Ishikawa (cell line): Measurements from ENCODE around the gene HTRA3.

ENCODE experiments used
- CEBPB ChIP-seq: IDR thresholded peaks from 2 replicates; pipeline ENCODE4 v1.6.1; 2012
- CREB1 ChIP-seq: IDR thresholded peaks from 2 replicates; pipeline ENCODE4 v1.6.1; 2012; ENCODE audit warnings: low read depth
- EGR1 ChIP-seq: IDR thresholded peaks from 2 replicates; pipeline ENCODE4 v1.6.1; 2012
- EP300 ChIP-seq: IDR thresholded peaks from 2 replicates; pipeline ENCODE4 v1.6.1; 2012; ENCODE audit warnings: borderline replicate concordance
- FOXM1 ChIP-seq: IDR thresholded peaks from 2 replicates; pipeline ENCODE4 v1.6.1; 2012; ENCODE audit warnings: low read depth, borderline replicate concordance
- NFIC ChIP-seq: IDR thresholded peaks from 2 replicates; pipeline ENCODE4 v1.6.1; 2012
- RAD21 ChIP-seq: IDR thresholded peaks from 2 replicates; pipeline ENCODE4 v1.6.1; 2012; ENCODE audit warnings: low read depth
- TAF1 ChIP-seq: IDR thresholded peaks from 2 replicates; pipeline ENCODE4 v1.6.1; 2012; ENCODE audit warnings: low read depth, mild to moderate bottlenecking
- TCF12 ChIP-seq: IDR thresholded peaks from 2 replicates; pipeline ENCODE4 v1.6.1; 2012; ENCODE audit warnings: low read depth
- TEAD4 ChIP-seq: IDR thresholded peaks from 2 replicates; pipeline ENCODE4 v1.6.1; 2012
- YY1 ChIP-seq: IDR thresholded peaks from 2 replicates; pipeline ENCODE4 v1.6.1; 2012; ENCODE audit warnings: low read depth
- ZBTB7A ChIP-seq: IDR thresholded peaks from 2 replicates; pipeline ENCODE4 v1.6.1; 2012; ENCODE audit warnings: low read depth
- TF ChIP-seq, protein P1 (sequence below): IDR thresholded peaks from 2 replicates; pipeline ENCODE4 v1.6.1; 2012
- TF ChIP-seq, protein P2 (sequence below): IDR thresholded peaks from 2 replicates; pipeline ENCODE4 v1.6.1; 2012
- TF ChIP-seq, protein P3 (sequence below): IDR thresholded peaks from 2 replicates; pipeline ENCODE4 v1.6.1; 2012; ENCODE audit warnings: low read depth, mild to moderate bottlenecking

Gene HTRA3

DNA sequence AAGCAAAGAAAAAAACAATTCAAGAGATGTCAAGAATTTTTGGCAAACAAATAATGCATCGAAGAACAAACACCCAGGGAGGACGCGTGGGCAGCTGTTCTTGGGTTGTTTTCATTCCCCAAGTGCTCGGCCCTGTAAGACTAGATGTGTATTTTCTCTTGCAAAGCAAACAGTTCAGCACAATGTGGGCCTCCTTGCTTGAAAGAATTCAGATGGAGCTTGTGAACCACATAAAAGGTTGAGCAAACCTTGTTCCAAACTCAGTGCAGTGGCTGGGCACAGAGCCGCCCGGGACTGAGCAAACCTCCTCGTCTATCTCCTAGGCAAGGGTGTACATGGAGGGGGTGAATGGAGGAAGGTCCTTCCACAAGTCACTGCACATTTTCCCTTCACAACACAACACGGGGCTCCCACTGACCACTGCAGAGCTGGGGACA, 82.4 kb downstream of the HTRA3 start:
- TF ChIP-seq RAD21, result no peak
- TF ChIP-seq EGR1, result no peak
- TF ChIP-seq, protein P1, sequence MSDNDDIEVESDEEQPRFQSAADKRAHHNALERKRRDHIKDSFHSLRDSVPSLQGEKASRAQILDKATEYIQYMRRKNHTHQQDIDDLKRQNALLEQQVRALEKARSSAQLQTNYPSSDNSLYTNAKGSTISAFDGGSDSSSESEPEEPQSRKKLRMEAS, result no peak
- no peak for TF ChIP-seq YY1
- TF ChIP-seq CREB1, result no peak

DNA sequence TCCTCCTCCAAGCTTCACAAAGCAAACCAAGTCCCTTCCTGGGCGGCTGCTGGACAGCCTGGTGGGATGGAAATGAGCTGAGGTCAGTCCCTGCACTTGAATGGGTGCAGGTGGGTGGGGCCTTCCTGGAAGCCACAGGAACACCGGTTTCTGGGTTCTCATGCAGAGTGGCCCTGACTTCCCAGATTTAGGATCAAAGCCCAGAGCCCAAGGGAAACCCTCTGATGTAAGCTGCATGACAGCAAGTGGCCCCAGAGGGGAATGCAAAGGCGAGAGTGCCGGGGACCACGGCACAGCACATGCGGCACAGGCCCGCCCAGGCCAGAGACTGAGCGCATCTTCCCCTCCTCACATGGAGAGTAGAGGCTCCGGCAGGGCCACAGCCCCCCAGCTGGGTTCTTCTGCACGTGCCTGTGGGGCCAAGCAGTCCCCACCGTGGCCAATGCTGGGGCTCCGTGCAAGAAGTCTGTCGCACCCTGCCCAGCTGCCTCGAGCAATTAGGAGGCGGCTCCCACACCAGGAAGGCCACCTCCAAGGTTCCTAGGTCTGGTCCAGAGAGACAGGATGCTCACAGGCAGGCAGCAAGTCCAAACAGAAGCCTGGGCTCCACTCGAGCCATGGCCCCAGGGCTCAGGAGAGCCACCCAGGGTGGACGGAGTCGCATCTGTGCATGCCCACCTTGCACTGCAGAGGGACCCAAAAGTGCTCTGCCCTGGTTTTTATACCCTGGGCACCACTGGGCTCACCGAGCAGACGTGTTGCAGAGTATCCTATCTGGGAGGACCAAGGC, 83.0 kb downstream of the HTRA3 start:
- no peak for TF ChIP-seq TAF1
- TF ChIP-seq RAD21, result no peak
- TF ChIP-seq, protein P2, sequence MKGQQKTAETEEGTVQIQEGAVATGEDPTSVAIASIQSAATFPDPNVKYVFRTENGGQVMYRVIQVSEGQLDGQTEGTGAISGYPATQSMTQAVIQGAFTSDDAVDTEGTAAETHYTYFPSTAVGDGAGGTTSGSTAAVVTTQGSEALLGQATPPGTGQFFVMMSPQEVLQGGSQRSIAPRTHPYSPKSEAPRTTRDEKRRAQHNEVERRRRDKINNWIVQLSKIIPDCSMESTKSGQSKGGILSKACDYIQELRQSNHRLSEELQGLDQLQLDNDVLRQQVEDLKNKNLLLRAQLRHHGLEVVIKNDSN, result no peak
- TF ChIP-seq EGR1, result no peak
- TF ChIP-seq FOXM1, result no peak
- no peak for TF ChIP-seq EP300
- no peak for TF ChIP-seq YY1
- TF ChIP-seq, protein P3, sequence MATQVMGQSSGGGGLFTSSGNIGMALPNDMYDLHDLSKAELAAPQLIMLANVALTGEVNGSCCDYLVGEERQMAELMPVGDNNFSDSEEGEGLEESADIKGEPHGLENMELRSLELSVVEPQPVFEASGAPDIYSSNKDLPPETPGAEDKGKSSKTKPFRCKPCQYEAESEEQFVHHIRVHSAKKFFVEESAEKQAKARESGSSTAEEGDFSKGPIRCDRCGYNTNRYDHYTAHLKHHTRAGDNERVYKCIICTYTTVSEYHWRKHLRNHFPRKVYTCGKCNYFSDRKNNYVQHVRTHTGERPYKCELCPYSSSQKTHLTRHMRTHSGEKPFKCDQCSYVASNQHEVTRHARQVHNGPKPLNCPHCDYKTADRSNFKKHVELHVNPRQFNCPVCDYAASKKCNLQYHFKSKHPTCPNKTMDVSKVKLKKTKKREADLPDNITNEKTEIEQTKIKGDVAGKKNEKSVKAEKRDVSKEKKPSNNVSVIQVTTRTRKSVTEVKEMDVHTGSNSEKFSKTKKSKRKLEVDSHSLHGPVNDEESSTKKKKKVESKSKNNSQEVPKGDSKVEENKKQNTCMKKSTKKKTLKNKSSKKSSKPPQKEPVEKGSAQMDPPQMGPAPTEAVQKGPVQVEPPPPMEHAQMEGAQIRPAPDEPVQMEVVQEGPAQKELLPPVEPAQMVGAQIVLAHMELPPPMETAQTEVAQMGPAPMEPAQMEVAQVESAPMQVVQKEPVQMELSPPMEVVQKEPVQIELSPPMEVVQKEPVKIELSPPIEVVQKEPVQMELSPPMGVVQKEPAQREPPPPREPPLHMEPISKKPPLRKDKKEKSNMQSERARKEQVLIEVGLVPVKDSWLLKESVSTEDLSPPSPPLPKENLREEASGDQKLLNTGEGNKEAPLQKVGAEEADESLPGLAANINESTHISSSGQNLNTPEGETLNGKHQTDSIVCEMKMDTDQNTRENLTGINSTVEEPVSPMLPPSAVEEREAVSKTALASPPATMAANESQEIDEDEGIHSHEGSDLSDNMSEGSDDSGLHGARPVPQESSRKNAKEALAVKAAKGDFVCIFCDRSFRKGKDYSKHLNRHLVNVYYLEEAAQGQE, result no peak
- TF ChIP-seq TCF12, result no peak
- no peak for TF ChIP-seq ZBTB7A
- no peak for TF ChIP-seq TEAD4
- TF ChIP-seq, protein P1, result no peak
- TF ChIP-seq CREB1, result no peak
- no peak for TF ChIP-seq CEBPB
- no peak for TF ChIP-seq NFIC

DNA sequence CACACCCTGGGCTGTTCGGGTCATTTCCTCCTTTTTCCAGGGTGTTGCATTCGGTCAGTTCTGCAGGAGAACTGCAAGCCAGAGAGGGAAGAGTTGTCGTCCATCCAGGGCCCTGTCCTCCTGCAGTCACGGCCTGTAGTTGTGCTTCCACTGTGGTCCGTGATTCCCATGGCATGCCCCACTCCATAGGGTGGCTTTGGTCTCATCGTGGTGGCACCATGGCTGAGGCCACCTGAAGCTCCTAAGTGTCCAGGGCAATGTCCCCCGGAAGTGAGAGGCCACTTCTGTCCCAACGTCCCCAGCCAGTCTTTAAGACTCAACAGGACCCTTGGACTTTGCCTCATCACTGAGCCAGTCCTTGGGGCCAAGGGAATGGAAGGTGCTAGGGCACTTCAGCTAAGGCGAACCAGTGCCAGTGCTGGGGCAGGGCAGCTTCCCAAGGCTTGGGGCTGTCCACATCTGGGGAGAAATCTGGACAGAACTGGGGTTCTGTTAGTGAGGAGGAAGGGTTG, 83.7 kb downstream of the HTRA3 start:
- TF ChIP-seq FOXM1 (no peak), EP300 (no peak), CREB1 (no peak), TAF1 (no peak), TCF12 (no peak), TEAD4 (no peak), YY1 (no peak), ZBTB7A (no peak), EGR1 (no peak), NFIC (no peak), RAD21 (no peak), CEBPB (no peak)
- TF ChIP-seq, protein P2, result no peak
- TF ChIP-seq, protein P3, result no peak
- TF ChIP-seq, protein P1, result no peak

DNA sequence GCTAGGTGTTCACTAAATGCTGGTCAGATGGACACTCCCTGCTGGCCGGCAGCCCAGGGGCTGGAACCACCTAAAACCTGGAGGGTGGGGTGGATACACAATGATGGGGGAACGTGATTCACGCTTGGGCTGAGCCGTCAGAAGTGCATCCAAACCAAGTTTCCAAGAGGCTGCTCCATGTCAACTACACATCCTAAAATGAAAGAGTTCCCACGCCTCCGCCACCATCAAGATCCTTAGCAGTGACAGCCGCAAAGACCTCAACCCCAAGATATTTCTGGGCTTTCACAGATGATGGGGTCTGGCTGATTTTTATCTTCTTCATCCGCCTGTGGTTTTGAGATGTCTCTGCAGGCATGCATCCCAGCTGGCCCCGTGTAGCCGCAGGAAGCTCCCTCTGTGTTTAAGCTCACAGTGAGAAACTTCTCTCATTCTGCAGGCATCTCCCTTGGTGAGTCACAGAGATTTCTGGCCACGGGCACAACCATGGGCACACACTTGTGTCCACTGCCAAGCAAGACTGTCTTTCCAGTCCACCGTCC, 84.4 kb downstream of the HTRA3 start:
- TF ChIP-seq EGR1 (no peak), NFIC (no peak), CEBPB (no peak), RAD21 (no peak), YY1 (no peak), EP300 (no peak), FOXM1 (no peak), TEAD4 (no peak), TCF12 (no peak), ZBTB7A (no peak), CREB1 (no peak), TAF1 (no peak)
- TF ChIP-seq, protein P2, result no peak
- TF ChIP-seq, protein P1, result no peak
- TF ChIP-seq, protein P3, result no peak
